ENCODE measurements around the gene CACNG5. TPM values are rescaled to one million over a fixed set of nuclear protein-coding genes. Genes with fewer than 3 reads are reported as not detected.
"Not testable (repeated sequence)": the region's sequence is repeated elsewhere in the genome, so short reads cannot be mapped to it uniquely, and the experiment has no call there.

CACNG5 gene
- total and polyA plus RNA-seq, 2 donors (not counting 1 experiment from before 2014, with no cell fraction given) = not detected

DNA sequence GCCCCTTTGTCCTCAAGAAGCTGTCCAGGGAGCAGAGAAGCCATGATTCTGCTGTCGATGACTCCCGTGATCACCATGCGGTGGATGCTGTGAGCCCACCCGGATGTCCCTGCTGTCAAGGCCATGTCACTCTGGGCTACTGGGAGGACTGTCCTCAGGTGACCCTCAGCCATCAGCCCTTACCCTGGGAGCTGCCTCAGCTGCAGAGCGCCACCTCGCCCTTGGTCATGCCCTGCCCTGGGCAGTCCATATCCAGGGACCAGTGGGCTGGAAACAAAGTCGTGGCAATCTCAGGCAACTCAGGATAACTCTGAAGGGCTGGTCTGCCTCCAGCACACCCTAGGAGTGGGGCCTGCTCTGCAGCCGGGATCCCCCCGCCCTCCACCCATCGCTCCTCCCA lies 63.6 kb downstream of the CACNG5 start:
- no peak for ATAC-seq (ENCODE audit: low read depth)
- Histone ChIP-seq H3K4me3 (ENCODE audit: control extremely low read depth in 1 of 5, extremely low read depth in 1 of 5, insufficient read depth in 1 of 5, low read depth in 2 of 5, low read length in 4 of 5) (no peak overlapping the region), H2AFZ (ENCODE audit: insufficient read depth, low read depth, low read length, poor library complexity, severe bottlenecking) (no peak overlapping the region), H4K20me1 (ENCODE audit: control insufficient read depth, insufficient read depth, low read length, poor library complexity, severe bottlenecking) (no peaks in the 10 kb centered on the region), H3K4me1 (ENCODE audit: control insufficient read depth in 2 of 2, insufficient read depth in 2 of 2, low read length in 2 of 2) (no peaks in the 10 kb centered on the region), H3K79me2 (ENCODE audit: control insufficient read depth, insufficient read depth, low read length) (no peaks in the 10 kb centered on the region), H3K36me3 (replicated peaks in 1 of 2; ENCODE audit: control extremely low read depth in 1 of 2, control insufficient read depth in 1 of 2, extremely low read depth in 1 of 2, insufficient read depth in 2 of 2, low read length in 1 of 2) (no peaks in the 10 kb centered on the region), H3K27ac (ENCODE audit: low read length in 2 of 2) (no peak overlapping the region), H3K27me3 (replicated peaks in 1 of 4; ENCODE audit: control extremely low read depth in 1 of 4, control insufficient read depth in 3 of 4, insufficient read depth in 4 of 4, low read length in 3 of 4) (no peaks in the 10 kb centered on the region), H3K9ac (ENCODE audit: low read length) (no peak overlapping the region), H3K9me3 (ENCODE audit: control extremely low read depth in 1 of 3, control insufficient read depth in 2 of 3, insufficient read depth in 1 of 3, low read length in 2 of 3) (peaks cover 0 to 6% (median 0%) of the 10 kb centered on the region in 3 donors), H3K4me2 (replicated peaks; ENCODE audit: low read depth, low read length, poor library complexity, severe bottlenecking) (no peak overlapping the region)
- POLR2A ChIA-PET = no interaction called here
- Mint-ChIP-seq H3K4me3 (no peak overlapping the region), H3K27ac (no peak overlapping the region), H3K4me1 (no peaks in the 10 kb centered on the region), H3K27me3 (peaks cover 15% of the 10 kb centered on the region), H3K9me3 (ENCODE audit: insufficient read depth) (peaks cover 5% of the 10 kb centered on the region)
- 95% methylated on average over 7 of the region's 10 CpGs for WGBS (ENCODE audit: insufficient coverage)
- no peak for DNase-seq
- CTCF ChIA-PET = no interaction called here
- intact Hi-C loops (cut with micrococcal nuclease) = no loop called here
- TF ChIP-seq, protein P1, sequence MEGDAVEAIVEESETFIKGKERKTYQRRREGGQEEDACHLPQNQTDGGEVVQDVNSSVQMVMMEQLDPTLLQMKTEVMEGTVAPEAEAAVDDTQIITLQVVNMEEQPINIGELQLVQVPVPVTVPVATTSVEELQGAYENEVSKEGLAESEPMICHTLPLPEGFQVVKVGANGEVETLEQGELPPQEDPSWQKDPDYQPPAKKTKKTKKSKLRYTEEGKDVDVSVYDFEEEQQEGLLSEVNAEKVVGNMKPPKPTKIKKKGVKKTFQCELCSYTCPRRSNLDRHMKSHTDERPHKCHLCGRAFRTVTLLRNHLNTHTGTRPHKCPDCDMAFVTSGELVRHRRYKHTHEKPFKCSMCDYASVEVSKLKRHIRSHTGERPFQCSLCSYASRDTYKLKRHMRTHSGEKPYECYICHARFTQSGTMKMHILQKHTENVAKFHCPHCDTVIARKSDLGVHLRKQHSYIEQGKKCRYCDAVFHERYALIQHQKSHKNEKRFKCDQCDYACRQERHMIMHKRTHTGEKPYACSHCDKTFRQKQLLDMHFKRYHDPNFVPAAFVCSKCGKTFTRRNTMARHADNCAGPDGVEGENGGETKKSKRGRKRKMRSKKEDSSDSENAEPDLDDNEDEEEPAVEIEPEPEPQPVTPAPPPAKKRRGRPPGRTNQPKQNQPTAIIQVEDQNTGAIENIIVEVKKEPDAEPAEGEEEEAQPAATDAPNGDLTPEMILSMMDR (IDR thresholded peaks at IDR 0.05) = no peak
- no peak for TF ChIP-seq EZH2 (IDR thresholded peaks at IDR 0.05; ENCODE audit: borderline replicate concordance, insufficient read depth, low read depth, low read length, poor library complexity, severe bottlenecking)

- Mint-ChIP-seq H3K4me3 (no peak overlapping the region), H3K4me1 (no peaks in the 10 kb centered on the region), H3K27ac (no peak overlapping the region), H3K9me3 (ENCODE audit: insufficient read depth) (peaks cover 6% of the 10 kb centered on the region), H3K27me3 (peaks cover 12% of the 10 kb centered on the region)
- POLR2A ChIA-PET = no interaction called here
- no peaks in the 10 kb centered on the region for H3K79me2 ChIP-seq (ENCODE audit: control insufficient read depth, insufficient read depth, low read length)
- H3K4me3 ChIP-seq (ENCODE audit: control extremely low read depth in 1 of 5, extremely low read depth in 1 of 5, insufficient read depth in 1 of 5, low read depth in 2 of 5, low read length in 4 of 5) = no peak overlapping the region
- H4K20me1 ChIP-seq (ENCODE audit: control insufficient read depth, insufficient read depth, low read length, poor library complexity, severe bottlenecking) = no peaks in the 10 kb centered on the region
- H3K9me3 ChIP-seq (ENCODE audit: control extremely low read depth in 1 of 3, control insufficient read depth in 2 of 3, insufficient read depth in 1 of 3, low read length in 2 of 3) = peaks cover 0 to 6% (median 0%) of the 10 kb centered on the region in 3 donors
- H3K27ac ChIP-seq (ENCODE audit: low read length in 2 of 2) = no peak overlapping the region
- H3K4me1 ChIP-seq (ENCODE audit: control insufficient read depth in 2 of 2, insufficient read depth in 2 of 2, low read length in 2 of 2) = no peaks in the 10 kb centered on the region
- 94% methylated on average over 4 of the region's 9 CpGs for WGBS (ENCODE audit: insufficient coverage)
- CTCF ChIA-PET = no interaction called here
- H3K36me3 ChIP-seq (replicated peaks in 1 of 2; ENCODE audit: control extremely low read depth in 1 of 2, control insufficient read depth in 1 of 2, extremely low read depth in 1 of 2, insufficient read depth in 2 of 2, low read length in 1 of 2) = no peaks in the 10 kb centered on the region
- no peak for ATAC-seq (ENCODE audit: low read depth)
- no peak overlapping the region for H3K4me2 ChIP-seq (replicated peaks; ENCODE audit: low read depth, low read length, poor library complexity, severe bottlenecking)
- no peak for DNase-seq
- no peak for TF ChIP-seq EZH2 (IDR thresholded peaks at IDR 0.05; ENCODE audit: borderline replicate concordance, insufficient read depth, low read depth, low read length, poor library complexity, severe bottlenecking)
- TF ChIP-seq, protein P1 (IDR thresholded peaks at IDR 0.05) = no peak
- H3K9ac ChIP-seq (ENCODE audit: low read length) = no peak overlapping the region
- no peak overlapping the region for H2AFZ ChIP-seq (ENCODE audit: insufficient read depth, low read depth, low read length, poor library complexity, severe bottlenecking)
- intact Hi-C loops (cut with micrococcal nuclease) = no loop called here
- no peaks in the 10 kb centered on the region for H3K27me3 ChIP-seq (replicated peaks in 1 of 4; ENCODE audit: control extremely low read depth in 1 of 4, control insufficient read depth in 3 of 4, insufficient read depth in 4 of 4, low read length in 3 of 4)
These were observed 65.5 kb downstream of the CACNG5 start for GRCh38 chr17:66900126-66901010.

DNA sequence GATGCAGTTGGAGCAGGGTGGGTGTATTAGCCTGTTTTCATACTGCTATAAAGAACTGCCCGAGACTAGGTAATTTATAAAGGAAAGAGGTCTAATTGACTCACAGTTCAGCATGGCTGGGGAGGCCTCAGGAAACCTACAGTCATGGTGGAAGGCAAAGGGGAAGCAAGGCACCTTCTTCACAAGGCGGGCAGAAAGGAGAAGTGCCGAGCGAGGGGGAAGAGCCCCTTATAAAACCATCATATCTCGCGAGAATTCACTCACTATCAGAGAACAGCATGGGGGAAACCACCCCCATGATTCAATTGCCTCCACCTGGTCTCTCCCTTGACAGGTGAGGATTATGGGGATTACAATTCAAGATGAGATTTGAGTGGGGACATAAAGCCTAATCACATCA lies 68.4 kb downstream of the CACNG5 start:
- H3K4me3 Mint-ChIP-seq; H4K20me1 ChIP-seq (ENCODE audit: control insufficient read depth, insufficient read depth, low read length, poor library complexity, severe bottlenecking); H3K4me1 ChIP-seq (ENCODE audit: control insufficient read depth in 2 of 2, insufficient read depth in 2 of 2, low read length in 2 of 2); H3K79me2 ChIP-seq (ENCODE audit: control insufficient read depth, insufficient read depth, low read length); intact Hi-C loops (cut with micrococcal nuclease); H3K9me3 Mint-ChIP-seq (ENCODE audit: insufficient read depth); H3K4me1 Mint-ChIP-seq; POLR2A ChIA-PET; H2AFZ ChIP-seq (ENCODE audit: insufficient read depth, low read depth, low read length, poor library complexity, severe bottlenecking); DNase-seq; H3K27me3 ChIP-seq (replicated peaks in 1 of 4; ENCODE audit: control extremely low read depth in 1 of 4, control insufficient read depth in 3 of 4, insufficient read depth in 4 of 4, low read length in 3 of 4); H3K27ac ChIP-seq (ENCODE audit: low read length in 2 of 2); H3K4me3 ChIP-seq (ENCODE audit: control extremely low read depth in 1 of 5, extremely low read depth in 1 of 5, insufficient read depth in 1 of 5, low read depth in 2 of 5, low read length in 4 of 5); H3K27me3 Mint-ChIP-seq; H3K9ac ChIP-seq (ENCODE audit: low read length); H3K9me3 ChIP-seq (ENCODE audit: control extremely low read depth in 1 of 3, control insufficient read depth in 2 of 3, insufficient read depth in 1 of 3, low read length in 2 of 3); H3K36me3 ChIP-seq (replicated peaks in 1 of 2; ENCODE audit: control extremely low read depth in 1 of 2, control insufficient read depth in 1 of 2, extremely low read depth in 1 of 2, insufficient read depth in 2 of 2, low read length in 1 of 2); H3K4me2 ChIP-seq (replicated peaks; ENCODE audit: low read depth, low read length, poor library complexity, severe bottlenecking); H3K27ac Mint-ChIP-seq; ATAC-seq (ENCODE audit: low read depth): not testable (repeated sequence)
- CTCF ChIA-PET = interaction anchor here (0.8 kb wide), 1 partner anchor 188 kb away, joined by 3 read pairs; no protein-coding TSS in a partner anchor
- 50% methylated on average over 1 of the region's 6 CpGs for WGBS (ENCODE audit: insufficient coverage)
